K562 treated with DMSO at 1 percent for 12 hours (cell line): ENCODE measurements around the gene ATP23. TPM values are rescaled to one million over a fixed set of nuclear protein-coding genes. Genes with fewer than 3 reads are reported as not detected.

Source experiments
- total RNA-seq: library from RNA; unstranded; fragments of 300-600 nt; gene quantifications from 2 replicates; pipeline ENCODE4 v1.2.3, GENCODE V29; 2022; ENCODE audit not compliant: insufficient read depth

The ATP23 gene, protein sequence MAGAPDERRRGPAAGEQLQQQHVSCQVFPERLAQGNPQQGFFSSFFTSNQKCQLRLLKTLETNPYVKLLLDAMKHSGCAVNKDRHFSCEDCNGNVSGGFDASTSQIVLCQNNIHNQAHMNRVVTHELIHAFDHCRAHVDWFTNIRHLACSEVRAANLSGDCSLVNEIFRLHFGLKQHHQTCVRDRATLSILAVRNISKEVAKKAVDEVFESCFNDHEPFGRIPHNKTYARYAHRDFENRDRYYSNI
- total RNA-seq: 12.3 and 13.7 TPM in 2 replicates

DNA sequence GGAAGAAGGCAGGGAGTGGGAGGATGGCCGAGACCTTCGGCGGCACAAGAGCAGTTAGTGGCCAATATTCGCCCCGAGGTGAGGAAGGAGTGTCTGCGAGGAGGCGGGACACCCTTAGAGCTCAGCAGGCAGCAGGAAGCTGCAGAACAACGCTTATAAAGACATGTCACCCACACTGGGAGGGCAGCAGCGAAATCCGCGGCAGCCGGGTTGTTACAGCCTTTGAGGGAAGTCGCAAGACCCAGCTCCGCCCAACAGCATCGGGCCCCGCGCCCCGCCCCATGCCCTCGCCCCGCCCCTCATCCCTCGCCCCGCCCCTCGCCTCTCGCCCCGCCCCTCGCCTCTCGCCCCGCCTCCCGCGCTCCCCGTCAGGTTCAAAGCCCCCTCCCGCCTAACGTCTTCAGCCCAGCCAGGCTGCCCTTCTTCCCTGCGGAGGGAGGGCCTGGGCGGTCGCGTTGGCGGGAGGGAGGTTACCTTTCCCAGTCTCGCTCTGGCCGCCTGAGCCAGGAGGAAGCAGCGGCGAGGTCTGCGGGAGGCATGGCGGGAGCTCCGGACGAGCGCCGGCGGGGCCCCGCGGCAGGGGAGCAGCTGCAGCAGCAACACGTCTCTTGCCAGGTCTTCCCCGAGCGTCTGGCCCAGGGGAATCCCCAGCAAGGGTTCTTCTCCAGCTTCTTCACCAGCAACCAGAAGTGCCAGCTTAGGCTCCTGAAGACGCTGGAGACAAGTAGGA, at the start of gene ATP23:
Gene ATP23 (plus strand): TSS at position 403 of the 730 bp plus-strand sequence. CDS start 135 bp downstream, at position 538.

Other genes starting within 250 kb of the ATP23 start
- 231 and 291 TPM in 2 replicates for gene OS9, start 247.4 kb upstream of the ATP23 start, total RNA-seq
- 0.82 TPM in 1 of 2 replicates, not detected in the other for gene AGAP2, start 202.8 kb upstream of the ATP23 start, total RNA-seq
- 8.0 and 16.3 TPM in 2 replicates for gene TSPAN31, start 196.5 kb upstream of the ATP23 start, total RNA-seq
- gene CDK4, start 189.3 kb upstream of the ATP23 start, total RNA-seq: 148 and 190 TPM in 2 replicates
- 10.6 and 12.2 TPM in 2 replicates for gene MARCHF9, start 186.5 kb upstream of the ATP23 start, total RNA-seq
- gene CYP27B1, start 174.5 kb upstream of the ATP23 start, total RNA-seq: 0.65 and 0.74 TPM in 2 replicates
- 6.5 and 9.4 TPM in 2 replicates for gene METTL1, start 169.5 kb upstream of the ATP23 start, total RNA-seq
- gene EEF1AKMT3, start 169.0 kb upstream of the ATP23 start, total RNA-seq: 2.5 and 5.1 TPM in 2 replicates
- gene TSFM, start 158.8 kb upstream of the ATP23 start, total RNA-seq: 25.0 and 36.0 TPM in 2 replicates
- 1.6 TPM in 1 of 2 replicates, not detected in the other for gene AVIL, start 122.8 kb upstream of the ATP23 start, total RNA-seq
- 51.2 and 139 TPM in 2 replicates for gene CTDSP2, start 94.8 kb upstream of the ATP23 start, total RNA-seq